Smooth muscle cell (in vitro differentiated cells): ENCODE measurements around the gene BAZ1A. TPM values are rescaled to one million over a fixed set of nuclear protein-coding genes. Genes with fewer than 3 reads are reported as not detected.
A peak's percentile ranks its signal among the peaks of the same experiment; 100 is the strongest.

Experiments
- DNase-seq: peaks from one replicate; lab custom pipeline; 2025; ENCODE audit not compliant: unreplicated experiment; lab: John Stamatoyannopoulos, UW
- H2AFZ ChIP-seq: fragments of 200-600 bp; sonication (generic); 2 replicates; pipeline ENCODE4 v1.6.0; 2016; ENCODE audit warnings: antibody characterized with exemption, low read depth, mild to moderate bottlenecking
- H3F3A ChIP-seq: fragments of 200-600 bp; sonication (generic); 2 replicates; pipeline ENCODE4 v1.6.0; 2017; ENCODE audit warnings: antibody characterized with exemption, low read depth
- H3K27ac ChIP-seq: fragments of 200-600 bp; sonication (generic); 2 replicates; pipeline ENCODE4 v1.5.1; 2016; ENCODE audit warnings: low read depth, mild to moderate bottlenecking
- H3K27me3 ChIP-seq: fragments of 200-600 bp; sonication (generic); 2 replicates; pipeline ENCODE4 v1.6.1; 2016; ENCODE audit warnings: low read depth, mild to moderate bottlenecking
- H3K36me3 ChIP-seq: fragments of 200-600 bp; sonication (generic); 2 replicates; pipeline ENCODE4 v1.5.1; 2016; ENCODE audit warnings: low read depth
- H3K4me1 ChIP-seq: fragments of 200-600 bp; sonication (generic); 2 replicates; pipeline ENCODE4 v1.5.1; 2016; ENCODE audit warnings: low read depth
- H3K4me2 ChIP-seq: fragments of 200-600 bp; sonication (generic); 2 replicates; pipeline ENCODE4 v1.6.0; 2016; ENCODE audit warnings: mild to moderate bottlenecking
- H3K4me3 ChIP-seq: fragments of 200-600 bp; sonication (generic); 2 replicates; pipeline ENCODE4 v1.5.1; 2016; ENCODE audit warnings: mild to moderate bottlenecking
- H3K79me2 ChIP-seq: fragments of 200-600 bp; sonication (generic); 2 replicates; pipeline ENCODE4 v1.6.0; 2016; ENCODE audit warnings: low read depth, mild to moderate bottlenecking
- H3K9ac ChIP-seq: fragments of 200-600 bp; sonication (generic); 2 replicates; pipeline ENCODE4 v1.6.0; 2016; ENCODE audit warnings: low read depth
- H3K9me3 ChIP-seq: fragments of 200-600 bp; sonication (generic); replicated peaks from 2 replicates; pipeline ENCODE4 v1.5.1; 2016; ENCODE audit warnings: low read depth
- H4K20me1 ChIP-seq: fragments of 200-600 bp; sonication (generic); 2 replicates; pipeline ENCODE4 v1.6.0; 2016; ENCODE audit warnings: low read depth
- WGBS: methylation state at CpG from one replicate; pipeline ENCODE4 v1.1.7; 2016; ENCODE audit warnings: low lambda C conversion rate; 5-methylcytosine and 5-hydroxymethylcytosine counted together
- polyA plus RNA-seq: library from polyadenylated mRNA; unstranded; fragments of >200 nt; fragmentation: Nextera tagmentation; extraction: Ambion mirVana; gene quantifications from 2 replicates; pipeline ENCODE4 v1.2.1, GENCODE V29; 2016
- total RNA-seq: library from RNA; depleted of rRNA; stranded (reverse); fragments of >200 nt; gene quantifications from 2 replicates; pipeline ENCODE4 v1.2.3, GENCODE V29; 2014
- TF ChIP-seq, protein P1 (sequence below): fragments of 200-600 bp; sonication (generic); IDR thresholded peaks from 2 replicates; pipeline ENCODE4 v1.5.1; 2017; ENCODE audit warnings: borderline replicate concordance, mild to moderate bottlenecking, antibody characterized with exemption; ENCODE audit not compliant: insufficient read depth, poor library complexity, severe bottlenecking

The BAZ1A gene
- total and polyA plus RNA-seq, 2 experiments from 2014 or later, result 12.4 to 21.7 TPM

GRCh38 chr14:34851395-34851794, 23.8 kb downstream of the BAZ1A start:
- DNase-seq, result no peak
- WGBS, result 96% methylated on average over 2 of the region's 2 CpGs
- no peak overlapping the region for H2AFZ ChIP-seq

GRCh38 chr14:34845869-34846268, 29.3 kb downstream of the BAZ1A start:
- Histone ChIP-seq H2AFZ (no peak overlapping the region), H3K4me2 (no peak overlapping the region), H4K20me1 (no peaks in the 10 kb centered on the region), H3K27ac (no peak overlapping the region), H3K4me1 (no peaks in the 10 kb centered on the region), H3K36me3 (no peaks in the 10 kb centered on the region), H3F3A (no peaks in the 10 kb centered on the region), H3K9ac (no peak overlapping the region), H3K27me3 (no peaks in the 10 kb centered on the region), H3K9me3 (no peaks in the 10 kb centered on the region), H3K79me2 (peaks cover 7% of the 10 kb centered on the region), H3K4me3 (no peak overlapping the region)
- TF ChIP-seq, protein P1, sequence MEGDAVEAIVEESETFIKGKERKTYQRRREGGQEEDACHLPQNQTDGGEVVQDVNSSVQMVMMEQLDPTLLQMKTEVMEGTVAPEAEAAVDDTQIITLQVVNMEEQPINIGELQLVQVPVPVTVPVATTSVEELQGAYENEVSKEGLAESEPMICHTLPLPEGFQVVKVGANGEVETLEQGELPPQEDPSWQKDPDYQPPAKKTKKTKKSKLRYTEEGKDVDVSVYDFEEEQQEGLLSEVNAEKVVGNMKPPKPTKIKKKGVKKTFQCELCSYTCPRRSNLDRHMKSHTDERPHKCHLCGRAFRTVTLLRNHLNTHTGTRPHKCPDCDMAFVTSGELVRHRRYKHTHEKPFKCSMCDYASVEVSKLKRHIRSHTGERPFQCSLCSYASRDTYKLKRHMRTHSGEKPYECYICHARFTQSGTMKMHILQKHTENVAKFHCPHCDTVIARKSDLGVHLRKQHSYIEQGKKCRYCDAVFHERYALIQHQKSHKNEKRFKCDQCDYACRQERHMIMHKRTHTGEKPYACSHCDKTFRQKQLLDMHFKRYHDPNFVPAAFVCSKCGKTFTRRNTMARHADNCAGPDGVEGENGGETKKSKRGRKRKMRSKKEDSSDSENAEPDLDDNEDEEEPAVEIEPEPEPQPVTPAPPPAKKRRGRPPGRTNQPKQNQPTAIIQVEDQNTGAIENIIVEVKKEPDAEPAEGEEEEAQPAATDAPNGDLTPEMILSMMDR, result no peak
- 97% methylated on average over 1 of the region's 1 CpG for WGBS
- DNase-seq, result no peak

More at GRCh38 chr14:34851395-34851794, 23.8 kb downstream of the BAZ1A start:
- H3K9ac ChIP-seq, result no peak overlapping the region
- H3K36me3 ChIP-seq, result peaks cover 10% of the 10 kb centered on the region
- no peaks in the 10 kb centered on the region for H3K9me3 ChIP-seq
- H3K4me2 ChIP-seq, result no peak overlapping the region
- no peaks in the 10 kb centered on the region for H3K4me1 ChIP-seq
- TF ChIP-seq, protein P1, result no peak
- H3K4me3 ChIP-seq, result no peak overlapping the region
- no peaks in the 10 kb centered on the region for H3F3A ChIP-seq
- H3K27me3 ChIP-seq, result no peaks in the 10 kb centered on the region
- no peaks in the 10 kb centered on the region for H4K20me1 ChIP-seq
- H3K79me2 ChIP-seq, result peaks cover 11% of the 10 kb centered on the region
- no peak overlapping the region for H3K27ac ChIP-seq

GRCh38 chr14:34843011-34843554, 32.1 kb downstream of the BAZ1A start:
- DNase-seq, result no peak
- TF ChIP-seq, protein P1, result no peak
- Histone ChIP-seq H3K4me3 (no peak overlapping the region), H2AFZ (no peak overlapping the region), H3K9me3 (no peaks in the 10 kb centered on the region), H3K27ac (peak overlapping the region; percentile 63), H3K9ac (no peak overlapping the region), H3K4me2 (no peak overlapping the region), H3K4me1 (no peaks in the 10 kb centered on the region), H3K79me2 (peaks cover 4% of the 10 kb centered on the region), H4K20me1 (no peaks in the 10 kb centered on the region), H3K27me3 (no peaks in the 10 kb centered on the region), H3K36me3 (no peaks in the 10 kb centered on the region), H3F3A (no peaks in the 10 kb centered on the region)
- 63% methylated on average over 3 of the region's 3 CpGs for WGBS

DNA sequence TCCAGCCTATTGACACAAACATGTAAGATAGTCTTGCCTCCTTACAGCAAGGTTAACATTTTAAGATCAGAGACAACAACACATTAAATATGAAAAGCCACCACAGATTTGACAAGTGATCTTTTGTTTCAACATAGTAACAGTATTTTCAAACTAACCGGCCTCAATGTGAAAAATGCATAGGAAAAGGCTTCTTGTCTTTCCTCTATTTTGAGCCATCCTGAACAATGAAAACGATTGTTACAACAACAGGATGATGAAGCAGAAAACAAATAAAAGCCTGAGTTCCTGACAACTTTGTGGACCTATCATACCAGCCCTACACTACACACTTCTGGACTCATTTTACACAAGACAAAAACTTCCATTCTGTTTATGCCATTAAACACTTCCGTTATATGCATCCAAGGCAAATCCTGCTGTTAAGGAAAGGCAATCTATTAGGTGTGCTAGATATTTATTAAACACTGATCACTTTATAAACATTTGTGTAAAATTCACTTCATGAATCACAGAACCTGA, 37.3 kb downstream of the BAZ1A start:
- Histone ChIP-seq H3K27me3 (no peaks in the 10 kb centered on the region), H3K9ac (no peak overlapping the region), H3K4me1 (no peaks in the 10 kb centered on the region), H3K4me3 (no peak overlapping the region), H2AFZ (no peak overlapping the region), H3K36me3 (no peaks in the 10 kb centered on the region), H4K20me1 (peaks cover 2% of the 10 kb centered on the region), H3K9me3 (no peaks in the 10 kb centered on the region), H3K4me2 (no peak overlapping the region), H3K79me2 (peaks cover 4% of the 10 kb centered on the region), H3F3A (no peaks in the 10 kb centered on the region), H3K27ac (no peak overlapping the region)
- 93% methylated on average over 3 of the region's 3 CpGs for WGBS
- TF ChIP-seq, protein P1, result no peak
- no peak for DNase-seq
